Measurements from ENCODE around the gene IGSF9.
"Not testable (repeated sequence)": the region's sequence is repeated elsewhere in the genome, so short reads cannot be mapped to it uniquely, and the experiment has no call there.

The IGSF9 gene

DNA sequence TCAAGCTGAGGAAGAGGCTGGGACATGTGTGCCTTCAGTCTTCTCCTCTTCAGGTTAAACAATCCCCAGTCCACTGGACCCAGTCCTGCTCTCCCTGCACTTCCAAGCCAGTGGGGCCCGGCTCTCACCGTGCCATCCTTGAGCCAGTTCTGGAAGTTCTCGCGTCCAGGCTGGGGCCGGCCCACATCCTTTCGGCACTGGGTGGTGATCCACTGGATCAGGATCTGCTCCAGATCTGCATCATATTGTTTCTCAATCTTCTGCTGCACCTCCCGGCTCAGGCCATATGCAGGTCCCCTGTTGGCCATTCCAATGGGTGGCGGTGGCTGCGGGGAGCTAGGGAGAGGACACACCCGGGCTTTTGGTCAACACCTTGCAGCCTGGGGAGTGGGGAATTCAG is 25.2 kb downstream of the IGSF9 start:
- no peak for DNase-seq (ENCODE audit: low read depth)

- DNase-seq (ENCODE audit: low read depth): no peak
These were observed 26.1 kb downstream of the IGSF9 start for GRCh38 chr1:159919236-159919865.

DNA sequence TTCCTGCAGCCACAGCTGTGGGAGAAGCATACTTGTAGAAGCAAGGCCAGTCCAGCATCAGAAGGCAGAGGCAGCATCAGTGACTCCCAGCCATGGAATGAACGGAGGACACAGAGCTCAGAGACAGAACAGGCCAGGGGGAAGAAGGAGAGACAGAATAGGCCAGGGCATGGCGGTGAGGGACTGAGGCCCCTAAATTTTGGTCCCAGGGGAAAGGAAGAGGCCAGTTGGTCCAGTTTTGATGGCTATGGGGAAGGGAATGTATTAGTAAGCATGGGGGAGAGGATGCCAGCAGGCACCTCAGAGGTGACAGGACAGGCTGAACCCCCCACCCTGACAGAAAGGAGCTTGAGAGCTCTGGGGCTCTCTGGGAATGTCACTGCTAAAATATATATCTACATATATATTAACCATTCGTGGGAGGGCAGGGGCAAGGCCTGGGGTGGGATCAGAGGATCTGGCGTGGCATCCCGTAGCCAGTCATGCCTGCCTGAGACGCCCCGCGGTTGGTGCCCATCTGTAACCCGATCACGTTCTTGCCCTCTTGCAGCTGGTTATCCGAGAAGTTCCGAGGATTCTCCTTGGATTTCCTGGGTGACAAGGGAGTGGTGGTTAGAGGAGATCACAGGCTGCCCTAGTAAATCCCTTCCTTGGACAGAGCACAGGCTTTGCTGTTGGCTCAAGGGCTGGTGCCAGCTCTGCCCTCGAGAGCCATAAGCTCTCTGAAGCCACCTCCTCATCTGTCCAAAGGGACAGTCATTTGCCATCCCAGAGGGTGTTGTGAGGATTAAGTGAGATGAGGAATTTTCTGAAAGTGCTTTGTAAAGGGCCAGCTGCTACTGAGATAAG is 26.8 kb downstream of the IGSF9 start:
- no peak for DNase-seq (ENCODE audit: low read depth)

- no peak for DNase-seq (ENCODE audit: low read depth)
These were observed 27.7 kb downstream of the IGSF9 start for GRCh38 chr1:159917533-159918351.

- no peak for DNase-seq (ENCODE audit: low read depth)
These were observed 29.0 kb downstream of the IGSF9 start for GRCh38 chr1:159916242-159917051.

DNA sequence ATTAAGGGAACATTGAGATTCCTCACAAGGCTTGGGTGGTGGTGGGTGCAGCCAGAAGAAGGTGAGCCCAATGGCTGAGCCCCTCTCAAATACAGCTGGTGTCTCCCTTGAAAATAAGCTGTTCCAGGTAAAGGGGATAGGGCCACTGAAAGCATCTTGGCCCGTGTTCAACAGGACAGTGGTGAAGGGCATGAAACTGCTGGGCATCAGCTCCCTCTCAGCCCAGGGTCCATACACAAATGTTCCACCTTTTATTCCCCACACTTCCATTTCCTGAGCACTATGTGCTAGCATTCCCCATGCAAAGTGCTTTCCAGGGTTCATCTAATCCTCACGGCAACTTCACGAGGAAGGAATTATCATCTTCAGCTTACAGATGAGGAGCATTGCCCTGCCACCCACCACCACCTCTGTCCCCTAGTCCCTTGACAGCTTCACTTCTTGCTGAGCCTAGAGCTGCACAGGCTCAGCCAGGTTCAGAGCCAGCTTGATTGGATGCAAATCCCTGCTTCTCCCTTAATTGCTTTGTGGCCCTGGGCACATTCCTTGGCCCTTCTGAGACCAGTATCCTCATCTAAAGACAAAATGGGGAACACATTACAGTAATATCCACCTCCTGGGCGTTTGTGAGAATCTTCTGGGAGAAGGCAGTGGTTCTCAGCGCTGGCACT is 29.7 kb downstream of the IGSF9 start:
- no peak for DNase-seq (ENCODE audit: low read depth)

- DNase-seq (ENCODE audit: low read depth): no peak
These were observed 31.0 kb downstream of the IGSF9 start for GRCh38 chr1:159914252-159915018.

DNA sequence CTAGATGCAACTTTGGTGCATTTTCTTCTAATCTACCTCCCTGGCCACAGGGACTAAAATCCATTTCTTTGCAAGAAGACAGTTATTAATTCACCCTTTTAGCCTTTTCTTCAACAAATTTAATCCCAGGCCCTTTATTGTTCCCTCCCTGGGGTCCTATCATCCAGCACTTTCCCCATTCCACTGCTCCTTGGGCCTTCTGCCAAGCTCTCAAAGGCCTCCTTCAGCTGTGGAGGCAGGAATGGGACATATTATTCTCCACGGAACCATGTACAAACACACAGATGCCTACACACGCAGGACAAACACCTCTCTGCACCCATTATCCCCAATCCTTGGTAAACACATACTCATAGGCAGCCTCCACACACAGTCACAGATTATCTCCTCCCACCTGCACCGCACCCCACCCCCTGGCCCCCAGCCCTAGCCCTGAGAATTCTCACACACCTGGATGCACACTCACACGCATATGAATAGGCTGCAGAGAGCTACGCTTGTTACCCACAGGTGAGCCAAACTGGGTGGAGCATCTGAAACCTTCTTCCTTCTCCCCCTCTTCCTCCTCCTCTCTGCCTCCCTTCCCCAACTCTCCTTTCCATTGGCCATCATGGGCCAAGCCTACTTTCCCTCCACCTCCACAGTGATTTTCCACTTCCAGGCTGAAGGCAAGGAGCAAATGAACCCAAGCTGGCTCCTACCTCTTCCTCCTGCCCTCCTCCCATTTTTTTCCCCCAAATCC is 31.8 kb downstream of the IGSF9 start:
- no peak for DNase-seq (ENCODE audit: low read depth)

- no peak for DNase-seq (ENCODE audit: low read depth)
These were observed 33.9 kb downstream of the IGSF9 start for GRCh38 chr1:159911326-159912070.

DNA sequence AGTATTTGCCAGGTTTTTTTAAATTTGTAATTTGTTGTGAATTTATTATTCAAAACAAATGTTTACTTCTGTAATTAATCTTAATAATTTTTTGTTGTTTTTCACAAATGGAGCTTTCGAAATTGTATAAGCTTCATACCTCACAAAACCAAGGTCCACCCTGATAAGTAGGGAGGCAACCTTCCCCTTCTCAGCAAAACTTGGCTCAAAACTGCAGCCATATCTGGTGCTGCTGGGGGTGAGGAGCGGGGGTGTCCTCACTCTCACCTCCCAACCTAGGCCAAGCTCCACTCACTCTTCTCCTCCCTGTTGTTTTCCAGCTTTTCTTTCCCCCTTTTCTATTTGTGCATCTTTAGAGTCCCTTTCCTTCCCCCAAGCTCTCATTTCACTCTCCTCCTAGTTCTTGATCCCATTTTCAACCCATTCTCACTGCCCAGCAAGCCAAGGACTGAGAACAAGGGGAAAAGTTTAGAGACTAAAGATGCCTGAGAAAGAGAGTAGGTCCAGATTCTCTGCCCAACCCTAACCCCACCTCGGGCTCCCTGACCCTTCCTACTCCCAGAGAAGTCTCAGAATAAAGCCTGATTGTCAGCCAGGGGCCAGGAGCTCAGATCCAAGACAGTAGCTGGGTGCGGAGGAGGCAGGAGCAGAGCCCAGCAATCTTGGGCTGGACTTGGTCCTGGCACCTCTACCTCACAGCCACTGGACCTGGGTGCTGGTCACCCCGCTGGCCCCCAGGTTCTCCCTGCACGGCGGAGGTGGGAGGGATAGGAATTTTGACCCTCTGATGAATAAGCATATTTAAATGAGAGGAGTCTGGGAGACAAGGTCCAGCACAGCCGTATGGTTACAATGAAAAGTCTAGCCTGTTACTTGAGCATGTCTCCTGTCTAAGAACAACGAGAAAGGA is 37.1 kb downstream of the IGSF9 start:
- no peak for DNase-seq (ENCODE audit: low read depth)

DNA sequence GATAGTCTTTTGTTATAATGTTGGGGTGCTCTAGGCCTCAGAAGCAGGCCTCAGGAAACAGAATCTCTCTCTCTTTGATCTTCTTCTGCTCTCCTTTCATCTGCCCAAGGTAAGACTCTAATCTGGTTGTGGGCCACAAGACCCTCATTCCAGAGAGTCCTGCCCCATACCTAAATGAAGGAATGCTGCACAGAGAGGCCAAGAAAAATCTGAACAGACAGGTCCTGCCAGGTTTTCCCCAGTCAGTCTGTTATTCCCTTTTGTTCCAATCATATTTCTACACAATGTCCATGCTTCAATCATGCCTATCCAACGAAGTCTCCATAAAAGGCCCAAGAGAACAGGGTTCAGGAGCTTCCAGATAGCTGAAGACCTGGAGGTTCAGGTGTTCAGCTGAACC is 38.5 kb downstream of the IGSF9 start:
- DNase-seq (ENCODE audit: low read depth): no peak

DNA sequence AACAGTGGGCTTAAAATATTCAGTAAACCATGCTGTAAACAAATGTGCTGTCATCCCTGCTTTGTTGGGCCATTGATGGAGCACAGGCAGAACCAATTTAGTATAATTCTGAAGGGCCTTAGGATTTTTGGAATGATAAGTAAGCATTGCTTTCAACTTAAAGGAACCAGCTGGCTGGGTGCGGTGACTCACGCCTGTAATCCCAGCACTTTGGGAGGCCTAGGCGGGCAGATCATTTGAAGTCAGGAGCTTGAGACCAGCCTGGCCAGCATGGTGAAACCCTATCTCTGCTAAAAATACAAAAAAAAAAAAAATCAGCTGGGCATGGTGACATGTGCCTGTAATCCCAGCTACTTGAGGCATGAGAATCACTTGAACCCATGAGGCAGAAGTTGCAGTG is 41.4 kb downstream of the IGSF9 start:
- DNase-seq (ENCODE audit: low read depth): not testable (repeated sequence)

DNA sequence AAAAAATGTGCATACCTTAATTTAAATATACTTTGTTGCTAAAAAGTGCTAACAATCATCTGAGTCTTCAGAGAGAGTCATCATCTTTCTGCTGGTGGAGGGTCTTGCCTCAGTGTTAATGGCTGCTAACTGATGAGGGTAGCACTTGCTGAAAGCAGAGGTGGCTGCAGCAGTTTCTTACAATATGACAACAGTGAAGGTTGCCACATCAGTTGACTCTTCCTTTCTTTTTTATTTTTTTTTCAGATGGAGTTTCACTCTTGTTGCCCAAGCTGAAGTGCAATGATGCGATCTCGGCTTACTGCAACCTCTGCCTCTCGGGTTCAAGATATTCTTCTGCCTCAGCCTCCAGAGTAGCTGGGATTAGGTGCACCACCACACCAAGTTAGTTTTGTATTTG is 42.9 kb downstream of the IGSF9 start:
- DNase-seq (ENCODE audit: low read depth): no peak

- DNase-seq (ENCODE audit: low read depth): no peak
These were observed 44.6 kb downstream of the IGSF9 start for GRCh38 chr1:159900755-159901360.

DNA sequence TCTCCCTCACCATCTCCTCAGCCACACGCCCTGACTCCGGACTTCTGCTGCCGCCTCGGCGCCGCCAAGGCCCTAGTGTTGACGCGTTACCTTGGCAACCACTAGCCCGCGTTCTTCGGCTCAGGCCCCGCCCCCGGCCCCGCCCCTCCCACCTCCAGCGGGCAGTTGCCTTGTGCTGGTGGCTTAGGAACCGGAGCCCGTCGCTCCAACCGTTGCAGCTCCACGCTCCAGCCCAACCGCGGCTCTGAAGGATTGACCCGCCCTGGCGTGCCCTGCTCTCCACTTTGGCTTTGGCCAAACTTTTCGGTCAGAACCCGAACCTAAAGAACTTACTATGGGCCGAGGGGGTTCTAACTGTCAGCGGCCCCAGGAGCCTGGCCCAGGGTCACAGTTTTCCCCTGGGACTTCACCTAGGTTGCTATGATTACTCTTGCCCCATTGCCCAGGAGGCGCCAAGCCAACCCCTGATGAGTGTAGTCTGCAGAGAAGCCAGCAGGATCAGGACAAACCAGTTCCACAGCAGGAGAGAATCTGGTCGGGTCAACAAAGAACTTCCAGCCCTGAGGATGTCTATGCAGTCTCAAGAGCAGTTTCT is 45.2 kb downstream of the IGSF9 start, which contains the start of gene CFAP45:
CFAP45 (minus strand) TSS at position 80 of the 595 bp plus-strand sequence; CDS start at position 13, 67 bp downstream.
- no peak for DNase-seq (ENCODE audit: low read depth)

GRCh38 chr1:159899634-159900033 is 45.8 kb downstream of the IGSF9 start:
- not testable (repeated sequence) for DNase-seq (ENCODE audit: low read depth)

- no peak for DNase-seq (ENCODE audit: low read depth)
These were observed 46.9 kb downstream of the IGSF9 start for GRCh38 chr1:159898527-159898926.

Measured in stimulated activated CD8-positive, alpha-beta memory T cell treated with anti-CD3 and anti-CD28 coated beads, Interleukin-15, amount 100 ng/mL, for 24 hours (primary cell).